Stimulated activated effector memory CD8-positive, alpha-beta T cell treated with anti-CD3 and anti-CD28 coated beads, Interleukin-12 subunit alpha, Interleukin-12 subunit beta, amount 100 ng/mL, for 72 hours (primary cell): ENCODE data around the gene RHEX.
A peak's percentile ranks its signal among the peaks of the same experiment; 100 is the strongest.
"Not testable (repeated sequence)": the region's sequence is repeated elsewhere in the genome, so short reads cannot be mapped to it uniquely, and the experiment has no call there.

Experiments used
- ATAC-seq: fragments of 150-1000 bp; cut with Tn5 transposase; 2 replicates; pipeline ENCODE4 v1.10.0; 2021
- DNase-seq, 2 donors: peaks; one replicate each; pipeline ENCODE4 v3.0.0; 2021 to 2022; ENCODE audit warnings: low spot score in 2 of 2
- H3K27ac Mint-ChIP-seq: one replicate; pipeline ENCODE4 v1.8.0; 2022; ENCODE audit warnings: mild to moderate bottlenecking, mixed read lengths
- H3K36me3 Mint-ChIP-seq: one replicate; pipeline ENCODE4 v1.8.0; 2022; ENCODE audit warnings: mild to moderate bottlenecking, mixed read lengths
- H3K4me1 Mint-ChIP-seq: one replicate; pipeline ENCODE4 v1.8.0; 2022; ENCODE audit warnings: mixed read lengths
- H3K4me3 Mint-ChIP-seq: one replicate; pipeline ENCODE4 v1.8.0; 2022; ENCODE audit warnings: mild to moderate bottlenecking, mixed read lengths
- H3K9me3 Mint-ChIP-seq: one replicate; pipeline ENCODE4 v1.8.0; 2022; ENCODE audit warnings: mixed read lengths

Gene RHEX

DNA sequence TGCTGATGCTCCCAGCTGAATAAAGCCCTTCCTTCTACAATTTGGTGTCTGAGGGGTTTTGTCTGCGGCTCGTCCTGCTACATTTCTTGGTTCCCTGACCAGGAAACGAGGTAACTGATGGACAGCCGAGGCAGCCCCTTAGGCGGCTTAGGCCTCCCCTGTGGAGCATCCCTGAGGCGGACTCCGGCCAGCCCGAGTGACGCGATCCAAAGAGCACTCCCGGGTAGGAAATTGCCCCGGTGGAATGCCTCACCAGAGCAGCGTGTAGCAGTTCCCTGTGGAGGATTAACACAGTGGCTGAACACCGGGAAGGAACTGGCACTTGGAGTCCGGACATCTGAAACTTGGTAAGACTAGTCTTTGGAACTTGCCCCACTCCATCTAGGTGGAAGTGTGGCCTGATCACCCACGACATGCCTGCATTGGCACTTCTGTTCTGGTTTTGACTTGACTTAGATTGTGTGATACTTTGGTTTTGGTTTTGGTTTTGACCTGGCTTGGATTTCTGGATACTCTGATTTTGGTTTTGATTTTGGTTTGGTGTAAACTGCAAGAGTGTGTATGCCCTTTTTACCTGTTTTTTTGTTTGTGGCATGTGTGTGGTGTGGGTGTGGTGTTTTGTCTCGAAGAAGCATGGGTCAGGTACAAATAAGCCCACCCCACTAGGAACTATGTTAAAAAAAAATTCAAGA lies at the start of gene RHEX:
TSS of gene RHEX (plus strand) at position 255 of the 692 bp plus-strand sequence. CDS start 44,656 bp downstream, outside the sequence.
- peak; percentile 63 for ATAC-seq
- not testable (repeated sequence) for DNase-seq, H3K9me3 Mint-ChIP-seq, H3K36me3 Mint-ChIP-seq
- Mint-ChIP-seq H3K4me3 (peak within 1 kb of the TSS; percentile 30), H3K27ac (peak within 1 kb of the TSS; percentile 54), H3K4me1 (peaks cover 23% of the 10 kb centered on the region)

DNA sequence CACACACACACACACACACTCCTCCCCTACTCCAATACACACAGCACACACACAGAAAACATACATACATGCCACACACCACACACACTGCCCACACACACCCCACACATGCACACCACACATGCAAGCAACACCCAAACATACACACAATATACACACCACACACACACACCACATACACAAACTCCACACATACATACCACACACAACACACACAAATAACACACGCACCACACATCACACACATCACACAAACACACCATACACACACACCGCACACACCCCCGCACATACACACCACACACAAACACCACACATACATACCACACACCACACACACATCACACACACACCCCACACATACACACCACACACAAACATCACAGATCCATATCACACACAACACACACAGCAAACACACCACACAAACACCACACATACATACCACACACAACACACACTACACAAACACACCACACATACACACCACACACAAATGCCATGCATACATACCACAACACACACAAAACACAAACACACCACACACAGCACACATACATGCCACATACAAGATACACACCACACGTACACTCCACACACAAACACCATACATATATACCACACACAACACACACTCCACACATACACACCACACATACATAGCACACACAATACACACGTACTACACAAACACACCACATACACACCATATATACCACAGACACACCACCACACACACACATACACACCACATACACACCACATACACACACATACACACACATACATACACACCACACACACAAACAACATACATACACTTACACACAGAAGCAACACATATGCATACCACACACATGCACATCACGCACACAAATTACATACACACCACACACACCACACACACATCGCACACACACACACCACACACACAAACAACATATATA lies 48.8 kb upstream of the RHEX start:
- H3K27ac Mint-ChIP-seq, result no peak overlapping the region
- ATAC-seq (no peak), DNase-seq (no peak)
- no peaks in the 10 kb centered on the region for H3K9me3 Mint-ChIP-seq
- no peak overlapping the region for H3K4me3 Mint-ChIP-seq
- peaks cover 20% of the 10 kb centered on the region for H3K4me1 Mint-ChIP-seq
- no peaks in the 10 kb centered on the region for H3K36me3 Mint-ChIP-seq

DNA sequence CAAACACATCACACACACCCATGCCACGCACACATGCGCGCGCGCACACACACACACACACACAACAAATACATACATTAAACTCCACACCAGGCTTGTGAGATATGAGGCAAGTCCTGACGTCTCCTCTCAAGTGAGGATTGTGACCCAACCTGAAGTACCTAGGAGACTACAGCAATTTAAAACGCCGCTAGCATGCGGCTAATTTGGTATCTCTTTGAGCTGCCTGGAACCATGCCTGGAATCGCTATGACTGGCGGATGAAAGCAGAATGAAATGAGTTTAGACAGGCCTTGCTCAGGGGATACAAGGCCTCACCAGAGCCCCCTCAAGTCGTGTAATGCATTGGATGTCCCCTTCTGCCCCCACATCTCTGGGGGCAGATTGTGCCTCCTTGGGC lies 48.1 kb upstream of the RHEX start:
- H3K27ac Mint-ChIP-seq, result no peak overlapping the region
- peaks cover 20% of the 10 kb centered on the region for H3K4me1 Mint-ChIP-seq
- ATAC-seq (no peak), DNase-seq (no peak)
- H3K36me3 Mint-ChIP-seq, result no peaks in the 10 kb centered on the region
- H3K9me3 Mint-ChIP-seq, result no peaks in the 10 kb centered on the region
- no peak overlapping the region for H3K4me3 Mint-ChIP-seq

GRCh38 chr1:206005234-206005633 lies 47.7 kb upstream of the RHEX start:
- H3K4me3 Mint-ChIP-seq, result no peak overlapping the region
- ATAC-seq (no peak), DNase-seq (no peak)
- peaks cover 20% of the 10 kb centered on the region for H3K4me1 Mint-ChIP-seq
- no peak overlapping the region for H3K27ac Mint-ChIP-seq
- no peaks in the 10 kb centered on the region for H3K9me3 Mint-ChIP-seq
- H3K36me3 Mint-ChIP-seq, result no peaks in the 10 kb centered on the region

GRCh38 chr1:206005778-206006180 lies 47.2 kb upstream of the RHEX start:
- no peak for DNase-seq
- Mint-ChIP-seq H3K9me3 (no peaks in the 10 kb centered on the region), H3K4me1 (peaks cover 20% of the 10 kb centered on the region), H3K36me3 (no peaks in the 10 kb centered on the region), H3K27ac (no peak overlapping the region), H3K4me3 (no peak overlapping the region)
- ATAC-seq, result no peak

DNA sequence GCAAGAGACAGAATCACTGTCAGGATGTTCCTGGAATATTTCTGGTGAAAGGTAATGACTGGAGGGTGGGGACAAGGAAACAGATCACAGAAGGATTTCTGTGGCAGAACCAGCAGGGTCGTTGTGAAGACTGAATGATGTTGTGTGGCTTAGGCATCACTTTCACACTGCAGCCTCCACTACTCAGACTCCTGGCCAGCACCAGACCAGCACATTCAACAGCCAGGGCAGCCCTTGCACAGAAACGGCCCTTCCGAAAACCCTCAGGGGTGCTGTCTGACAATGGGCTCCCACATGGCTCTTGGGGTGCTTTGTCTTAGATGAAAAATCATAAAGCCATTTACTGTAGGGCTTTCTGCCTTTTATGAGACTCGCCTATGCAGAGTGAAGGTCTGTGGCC lies 46.0 kb upstream of the RHEX start:
- H3K9me3 Mint-ChIP-seq, result no peaks in the 10 kb centered on the region
- no peak for ATAC-seq
- H3K36me3 Mint-ChIP-seq, result no peaks in the 10 kb centered on the region
- DNase-seq, result no peak
- no peak overlapping the region for H3K4me3 Mint-ChIP-seq
- H3K27ac Mint-ChIP-seq, result no peak overlapping the region
- H3K4me1 Mint-ChIP-seq, result peaks cover 25% of the 10 kb centered on the region

DNA sequence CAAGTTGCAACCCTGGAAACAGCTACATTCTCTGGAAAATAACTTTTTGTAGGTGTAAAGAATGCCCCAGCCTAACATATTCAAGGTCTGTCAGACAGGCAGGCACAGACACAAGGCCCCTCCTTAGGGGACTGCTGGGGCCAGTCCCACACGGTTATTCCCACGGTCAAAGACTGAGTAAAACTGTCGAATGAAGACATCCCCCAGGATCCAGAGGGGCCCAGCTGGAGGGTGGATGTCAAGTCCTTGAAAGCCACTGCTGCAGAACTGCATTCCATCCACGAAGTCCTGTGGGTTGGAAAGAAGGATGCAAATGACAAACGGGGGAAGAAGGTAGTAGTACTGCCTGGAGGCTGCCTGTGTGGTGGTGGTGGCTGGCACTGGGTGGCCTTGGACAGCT lies 42.9 kb upstream of the RHEX start:
- Mint-ChIP-seq H3K9me3 (no peaks in the 10 kb centered on the region), H3K4me3 (no peak overlapping the region), H3K4me1 (peaks cover 26% of the 10 kb centered on the region), H3K27ac (no peak overlapping the region), H3K36me3 (no peaks in the 10 kb centered on the region)
- DNase-seq (no peak), ATAC-seq (no peak)

GRCh38 chr1:206011057-206011456 lies 41.9 kb upstream of the RHEX start:
- Mint-ChIP-seq H3K4me3 (no peak overlapping the region), H3K9me3 (no peaks in the 10 kb centered on the region), H3K36me3 (no peaks in the 10 kb centered on the region), H3K27ac (peak overlapping the region; percentile 64), H3K4me1 (peaks cover 26% of the 10 kb centered on the region)
- ATAC-seq (peak; percentile 39), DNase-seq (no peak)

DNA sequence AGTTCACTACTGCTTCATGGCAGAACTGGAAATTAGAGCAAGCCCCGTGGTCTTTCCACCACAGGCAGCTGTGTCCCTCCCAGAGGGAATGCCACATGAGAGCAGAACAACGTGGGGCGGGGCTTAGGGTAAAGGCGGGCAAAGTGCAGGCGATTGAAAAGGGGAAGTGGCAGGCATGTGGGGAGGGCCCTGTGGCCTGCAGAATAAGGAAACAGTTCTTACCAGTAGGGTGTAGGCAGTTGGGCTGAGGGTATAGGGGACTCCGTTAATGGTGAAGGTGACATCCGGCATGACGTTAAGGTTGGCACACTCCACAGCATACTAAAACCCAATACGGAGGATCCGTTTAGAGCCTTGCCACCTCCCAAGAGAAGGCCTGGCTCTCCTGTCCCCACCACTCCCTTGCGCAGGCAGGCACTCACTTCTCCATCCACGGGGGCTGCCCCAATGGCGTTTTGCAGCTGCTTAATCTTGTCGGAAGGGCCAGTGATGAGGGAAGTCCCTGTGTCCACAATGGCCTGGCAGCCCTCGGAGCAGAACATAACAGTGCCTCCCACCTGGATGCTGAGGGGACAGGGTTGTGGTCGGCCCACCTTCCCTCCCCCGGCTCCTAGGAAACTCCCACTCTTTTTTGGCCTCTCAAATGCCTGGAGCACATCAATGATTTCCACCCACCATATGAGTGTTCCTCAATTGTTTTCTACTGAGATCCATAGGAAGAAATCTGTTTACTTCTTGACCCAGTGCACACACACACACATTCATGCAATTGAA lies 40.7 kb upstream of the RHEX start:
- Mint-ChIP-seq H3K4me3 (peak overlapping the region; percentile 5), H3K36me3 (no peaks in the 10 kb centered on the region), H3K9me3 (no peaks in the 10 kb centered on the region), H3K4me1 (peaks cover 26% of the 10 kb centered on the region), H3K27ac (peak overlapping the region; percentile 64)
- DNase-seq, result no peak
- peak; percentile 75 for ATAC-seq

DNA sequence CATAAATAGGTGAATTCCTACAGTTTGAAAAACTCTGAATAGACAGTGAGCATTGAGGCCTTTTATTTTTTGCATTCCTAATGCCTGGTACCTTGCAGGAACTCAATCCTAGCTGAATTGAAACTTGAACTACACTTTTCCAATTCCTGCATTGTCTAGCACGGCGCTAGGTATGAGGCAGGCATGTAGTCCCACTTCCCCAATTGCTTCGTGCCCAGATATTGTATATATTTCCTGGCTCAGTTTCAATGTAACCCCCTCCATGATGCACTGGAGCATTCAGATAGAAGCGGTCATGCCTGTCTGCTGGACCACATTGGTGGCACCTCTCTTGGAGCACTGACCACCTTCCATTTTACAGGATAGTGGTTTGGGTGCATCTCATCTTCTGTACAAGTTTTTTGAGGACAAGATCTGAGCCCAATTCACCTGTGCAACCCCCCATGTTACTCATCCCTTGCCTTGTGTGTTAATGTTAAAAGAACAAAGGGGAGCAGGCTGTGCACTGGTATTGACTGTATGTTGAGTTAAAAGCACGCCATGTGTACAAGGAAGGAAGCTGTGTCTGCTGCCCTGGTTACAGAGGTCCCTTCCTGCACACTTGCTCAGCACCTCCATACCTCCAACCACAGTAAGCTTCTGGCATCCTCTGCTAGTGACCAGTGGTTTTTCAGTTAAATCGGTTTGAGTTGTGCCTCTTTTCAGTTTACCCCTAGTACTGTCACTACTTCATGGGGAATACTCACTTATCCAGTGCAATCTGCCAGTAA lies 39.8 kb upstream of the RHEX start:
- Mint-ChIP-seq H3K9me3 (no peaks in the 10 kb centered on the region), H3K27ac (no peak overlapping the region), H3K4me1 (peaks cover 26% of the 10 kb centered on the region), H3K36me3 (no peaks in the 10 kb centered on the region), H3K4me3 (no peak overlapping the region)
- no peak for ATAC-seq
- no peak for DNase-seq

DNA sequence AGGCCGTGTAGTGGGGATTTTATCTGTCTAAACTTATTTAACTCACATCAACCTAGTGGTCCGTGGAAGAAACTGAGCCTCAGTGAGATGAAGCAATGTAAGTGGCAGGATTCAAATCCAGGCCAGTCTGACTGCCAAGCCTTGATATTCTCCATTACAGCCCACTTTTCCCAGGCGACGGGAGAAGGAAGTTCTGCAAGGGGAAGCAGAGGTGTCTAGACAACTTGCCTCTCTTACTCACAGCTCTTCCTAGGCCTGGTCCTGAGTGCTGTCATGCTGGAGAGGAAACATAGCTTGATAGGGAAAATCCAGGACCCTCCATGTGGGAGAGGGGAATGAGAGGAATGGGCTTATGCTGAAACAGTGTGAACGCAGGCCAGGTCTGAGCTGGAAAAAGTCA lies 38.4 kb upstream of the RHEX start:
- no peak for DNase-seq
- Mint-ChIP-seq H3K9me3 (no peaks in the 10 kb centered on the region), H3K4me1 (peaks cover 26% of the 10 kb centered on the region), H3K4me3 (no peak overlapping the region), H3K36me3 (no peaks in the 10 kb centered on the region), H3K27ac (no peak overlapping the region)
- no peak for ATAC-seq

- Mint-ChIP-seq H3K4me1 (peaks cover 26% of the 10 kb centered on the region), H3K4me3 (no peak overlapping the region), H3K36me3 (no peaks in the 10 kb centered on the region), H3K9me3 (no peaks in the 10 kb centered on the region), H3K27ac (no peak overlapping the region)
- no peak for ATAC-seq
- no peak for DNase-seq
Observed at GRCh38 chr1:206015071-206015470, 37.9 kb upstream of the RHEX start.

- no peak for DNase-seq
- no peaks in the 10 kb centered on the region for H3K36me3 Mint-ChIP-seq
- H3K27ac Mint-ChIP-seq, result no peak overlapping the region
- ATAC-seq, result no peak
- no peak overlapping the region for H3K4me3 Mint-ChIP-seq
- no peaks in the 10 kb centered on the region for H3K9me3 Mint-ChIP-seq
- peaks cover 7% of the 10 kb centered on the region for H3K4me1 Mint-ChIP-seq
Observed at GRCh38 chr1:206020393-206021007, 32.5 kb upstream of the RHEX start.

DNA sequence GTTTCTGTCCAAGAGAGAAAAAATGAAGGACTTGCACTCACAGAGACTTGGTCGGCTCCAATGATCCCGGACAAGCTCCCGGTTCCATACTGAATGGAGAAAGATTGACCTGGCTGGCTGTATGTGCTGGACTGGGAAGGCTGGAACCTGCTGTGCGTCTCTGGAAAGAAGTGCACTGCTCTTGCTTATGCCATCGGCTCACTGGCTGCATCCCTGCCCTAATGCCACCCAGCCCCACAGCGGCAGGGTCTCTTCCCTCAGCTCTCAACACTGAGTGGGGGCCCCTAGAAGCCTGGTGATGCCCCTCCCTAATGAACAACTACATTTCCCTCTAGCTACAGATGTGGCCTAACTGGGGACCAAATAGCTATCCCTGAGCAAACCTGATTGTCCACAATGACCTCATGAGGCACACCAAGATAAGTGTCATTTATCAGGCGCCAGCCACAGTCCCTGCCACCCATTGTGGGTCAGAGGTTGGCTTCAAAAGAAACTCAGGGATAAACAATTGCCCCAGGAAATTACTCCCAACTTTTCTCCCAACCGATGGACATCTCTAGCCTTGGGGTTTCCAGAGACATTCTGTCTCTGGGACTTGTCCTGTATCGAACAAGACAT lies 31.9 kb upstream of the RHEX start:
- DNase-seq (no peak), ATAC-seq (no peak)
- H3K36me3 Mint-ChIP-seq, result no peaks in the 10 kb centered on the region
- no peaks in the 10 kb centered on the region for H3K9me3 Mint-ChIP-seq
- no peak overlapping the region for H3K4me3 Mint-ChIP-seq
- peaks cover 7% of the 10 kb centered on the region for H3K4me1 Mint-ChIP-seq
- H3K27ac Mint-ChIP-seq, result no peak overlapping the region
